ENCODE data around the gene NOTUM.

NOTUM gene

GRCh38 chr17:81980707-81981343 lies 19.8 kb upstream of the NOTUM start:
- H3K27ac ChIP-seq = no peak overlapping the region
- TF ChIP-seq CTCF (IDR thresholded peaks at IDR 0.05) (no peak), ZFX (IDR thresholded peaks at IDR 0.05; ENCODE audit: borderline replicate concordance) (no peak)

GRCh38 chr17:81980122-81980521 lies 19.1 kb upstream of the NOTUM start:
- TF ChIP-seq CTCF (IDR thresholded peaks at IDR 0.05) (no peak), ZFX (IDR thresholded peaks at IDR 0.05; ENCODE audit: borderline replicate concordance) (no peak)
- H3K27ac ChIP-seq = no peak overlapping the region

- peak overlapping the region; percentile 84 for H3K27ac ChIP-seq
- TF ChIP-seq CTCF (IDR thresholded peaks at IDR 0.05) = no peak
These were observed 17.7 kb upstream of the NOTUM start for GRCh38 chr17:81978524-81979298.

- peak within 1 kb of the TSS; percentile 84 for H3K27ac ChIP-seq
- no peak for TF ChIP-seq CTCF (IDR thresholded peaks at IDR 0.05)
These were observed 16.3 kb upstream of the NOTUM start, which contains the start of gene ASPSCR1 for GRCh38 chr17:81977211-81977808. Gene ASPSCR1 (plus strand): TSS chr17:81977629. CDS start chr17:81977647, 18 bp downstream.

GRCh38 chr17:81976332-81977210 lies 15.6 kb upstream of the NOTUM start:
- no peak for TF ChIP-seq CTCF (IDR thresholded peaks at IDR 0.05)
- TF ChIP-seq ZFX (IDR thresholded peaks at IDR 0.05; ENCODE audit: borderline replicate concordance) = no peak
- H3K27ac ChIP-seq = peak overlapping the region; percentile 84

GRCh38 chr17:81973432-81973831 lies 12.4 kb upstream of the NOTUM start:
- no peak overlapping the region for H3K27ac ChIP-seq
- TF ChIP-seq CTCF (IDR thresholded peaks at IDR 0.05) = no peak
- no peak for TF ChIP-seq ZFX (IDR thresholded peaks at IDR 0.05; ENCODE audit: borderline replicate concordance)

Data from 22Rv1 (cell line).